Measurements from ENCODE around the gene DNASE1.

The DNASE1 gene

GRCh38 chr16:3664187-3664896, 9.9 kb downstream of the DNASE1 start:
- DNase-seq (ENCODE audit: low spot score): no peak

- DNase-seq (ENCODE audit: low spot score): no peak
Observed at GRCh38 chr16:3665508-3665907, 11.0 kb downstream of the DNASE1 start.

- no peak for DNase-seq (ENCODE audit: low spot score)
Observed at GRCh38 chr16:3668626-3669025, 14.1 kb downstream of the DNASE1 start.

GRCh38 chr16:3669082-3669481, 14.6 kb downstream of the DNASE1 start:
- no peak for DNase-seq (ENCODE audit: low spot score)

- no peak for DNase-seq (ENCODE audit: low spot score)
Observed at GRCh38 chr16:3670711-3671110, 16.2 kb downstream of the DNASE1 start.

- DNase-seq (ENCODE audit: low spot score): no peak
Observed at GRCh38 chr16:3671424-3671823, 16.9 kb downstream of the DNASE1 start.

- DNase-seq (ENCODE audit: low spot score): no peak
Observed at GRCh38 chr16:3672571-3673041, 18.1 kb downstream of the DNASE1 start.

- DNase-seq (ENCODE audit: low spot score): no peak
Observed at GRCh38 chr16:3673201-3673600, 18.7 kb downstream of the DNASE1 start.

- DNase-seq (ENCODE audit: low spot score): no peak
Observed at GRCh38 chr16:3673676-3674377, 19.3 kb downstream of the DNASE1 start.

- DNase-seq (ENCODE audit: low spot score): no peak
Observed at GRCh38 chr16:3674513-3675295, 20.2 kb downstream of the DNASE1 start.

- DNase-seq (ENCODE audit: low spot score): no peak
Observed at GRCh38 chr16:3675601-3676130, 21.2 kb downstream of the DNASE1 start.

GRCh38 chr16:3677994-3678393, 23.5 kb downstream of the DNASE1 start:
- DNase-seq (ENCODE audit: low spot score): no peak

GRCh38 chr16:3681206-3681605, 26.7 kb downstream of the DNASE1 start:
- peak; percentile 24 for DNase-seq (ENCODE audit: low spot score)

- no peak for DNase-seq (ENCODE audit: low spot score)
Observed at GRCh38 chr16:3687021-3687420, 32.5 kb downstream of the DNASE1 start.

GRCh38 chr16:3687792-3688191, 33.3 kb downstream of the DNASE1 start:
- DNase-seq (ENCODE audit: low spot score): no peak

- DNase-seq (ENCODE audit: low spot score): no peak
Observed at GRCh38 chr16:3689731-3690130, 35.2 kb downstream of the DNASE1 start.

- DNase-seq (ENCODE audit: low spot score): peak; percentile 91
Observed at GRCh38 chr16:3690470-3690928, 36.0 kb downstream of the DNASE1 start.

- peak; percentile 11 for DNase-seq (ENCODE audit: low spot score)
Observed at GRCh38 chr16:3690980-3691720, 36.7 kb downstream of the DNASE1 start.

GRCh38 chr16:3691761-3692160, 37.3 kb downstream of the DNASE1 start:
- no peak for DNase-seq (ENCODE audit: low spot score)

GRCh38 chr16:3694051-3694450, 39.6 kb downstream of the DNASE1 start:
- DNase-seq (ENCODE audit: low spot score): no peak

- no peak for DNase-seq (ENCODE audit: low spot score)
Observed at GRCh38 chr16:3695610-3696369, 41.3 kb downstream of the DNASE1 start.
